ENCODE results near the gene PUM1.

PUM1 gene

GRCh38 chr1:30892671-30893073 is 172.8 kb downstream of the PUM1 start:
- no peak for DNase-seq (ENCODE audit: low read depth in 2 of 2)

GRCh38 chr1:30891227-30891552 is 174.3 kb downstream of the PUM1 start:
- DNase-seq (ENCODE audit: low read depth in 2 of 2), result no peak

- DNase-seq (ENCODE audit: low read depth in 2 of 2), result no peak
Observed at GRCh38 chr1:30890502-30891226, 174.9 kb downstream of the PUM1 start.

- no peak for DNase-seq (ENCODE audit: low read depth in 2 of 2)
Observed at GRCh38 chr1:30889511-30889910, 176.0 kb downstream of the PUM1 start.

- no peak for DNase-seq (ENCODE audit: low read depth in 2 of 2)
Observed at GRCh38 chr1:30888975-30889374, 176.5 kb downstream of the PUM1 start.

GRCh38 chr1:30888391-30888790 is 177.1 kb downstream of the PUM1 start:
- no peak for DNase-seq (ENCODE audit: low read depth in 2 of 2)

- no peak for DNase-seq (ENCODE audit: low read depth in 2 of 2)
Observed at GRCh38 chr1:30887485-30888315, 177.8 kb downstream of the PUM1 start.

- DNase-seq (ENCODE audit: low read depth in 2 of 2), result no peak
Observed at GRCh38 chr1:30886710-30887428, 178.6 kb downstream of the PUM1 start.

GRCh38 chr1:30885570-30886522 is 179.7 kb downstream of the PUM1 start:
- DNase-seq (ENCODE audit: low read depth in 2 of 2), result no peak

- no peak for DNase-seq (ENCODE audit: low read depth in 2 of 2)
Observed at GRCh38 chr1:30884723-30885122, 180.8 kb downstream of the PUM1 start.

GRCh38 chr1:30883389-30884172 is 181.9 kb downstream of the PUM1 start:
- no peak for DNase-seq (ENCODE audit: low read depth in 2 of 2)

GRCh38 chr1:30882678-30883388 is 182.7 kb downstream of the PUM1 start:
- no peak for DNase-seq (ENCODE audit: low read depth in 2 of 2)
